HUDEP-2 (cell line): ENCODE results near the gene CCDC124.
"Not testable (repeated sequence)": the region's sequence is repeated elsewhere in the genome, so short reads cannot be mapped to it uniquely, and the experiment has no call there.

Source experiments
- DNase-seq, 76 experiments: peaks; one replicate each; lab custom pipeline; 2025; ENCODE audit not compliant: unreplicated experiment in 76 of 76; lab: John Stamatoyannopoulos, UW

The CCDC124 gene

DNA sequence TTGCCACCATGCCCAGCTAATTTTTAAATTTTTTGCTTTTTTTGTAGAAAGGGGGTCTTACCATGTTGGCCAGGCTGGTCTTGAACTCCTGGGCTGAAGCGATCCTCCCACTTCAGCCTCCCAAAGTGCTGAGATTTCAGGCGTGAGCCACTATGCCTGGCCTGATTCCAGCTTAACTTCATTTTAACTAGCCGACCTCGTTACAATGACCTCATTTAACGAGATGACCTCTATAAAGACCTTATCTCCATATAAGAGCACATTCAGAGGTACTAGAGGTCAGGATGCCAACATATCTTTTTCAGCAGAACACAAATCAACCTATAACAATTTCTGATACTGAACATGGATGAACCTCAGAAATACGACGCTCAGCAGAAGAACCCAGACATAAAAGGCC, 44.7 kb downstream of the CCDC124 start:
- DNase-seq: peak in 3 of 76 experiments; percentile 6 to 21 (median 11)

DNA sequence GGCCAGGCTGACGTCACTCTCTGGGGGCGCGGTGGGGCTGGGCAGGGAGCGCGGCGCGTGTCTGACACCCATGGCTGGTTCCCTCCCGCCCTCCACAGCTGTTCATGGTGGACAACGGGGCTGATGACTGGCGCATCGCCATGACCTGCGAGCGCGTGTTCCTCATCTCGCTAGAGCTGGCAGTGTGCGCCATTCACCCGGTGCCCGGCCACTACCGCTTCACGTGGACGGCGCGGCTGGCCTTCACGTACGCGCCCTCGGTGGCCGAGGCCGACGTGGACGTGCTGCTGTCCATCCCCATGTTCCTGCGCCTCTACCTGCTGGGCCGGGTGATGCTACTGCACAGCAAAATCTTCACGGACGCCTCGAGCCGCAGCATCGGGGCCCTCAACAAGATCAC, 48.8 kb downstream of the CCDC124 start:
- no peak for DNase-seq

DNA sequence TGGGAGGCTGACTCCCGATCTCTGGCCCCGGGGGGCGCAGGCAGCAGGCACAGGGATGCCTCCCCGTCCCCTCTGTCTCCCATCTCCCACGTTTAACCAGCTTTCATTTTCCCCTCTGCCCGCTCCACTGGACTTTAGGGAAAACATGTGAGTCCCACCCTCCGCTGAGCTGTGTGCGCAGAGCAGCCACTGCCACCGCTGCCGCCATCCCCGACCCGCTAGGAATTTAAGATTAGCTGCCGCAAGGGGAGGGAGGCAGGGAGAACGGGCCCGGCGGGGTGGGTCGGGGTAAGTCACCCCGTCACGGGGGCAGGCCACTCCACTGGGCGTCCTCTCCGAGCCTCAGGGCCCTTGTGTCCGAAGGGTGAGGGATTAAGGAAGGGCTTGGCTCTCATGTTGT, 49.6 kb downstream of the CCDC124 start:
- no peak for DNase-seq

DNA sequence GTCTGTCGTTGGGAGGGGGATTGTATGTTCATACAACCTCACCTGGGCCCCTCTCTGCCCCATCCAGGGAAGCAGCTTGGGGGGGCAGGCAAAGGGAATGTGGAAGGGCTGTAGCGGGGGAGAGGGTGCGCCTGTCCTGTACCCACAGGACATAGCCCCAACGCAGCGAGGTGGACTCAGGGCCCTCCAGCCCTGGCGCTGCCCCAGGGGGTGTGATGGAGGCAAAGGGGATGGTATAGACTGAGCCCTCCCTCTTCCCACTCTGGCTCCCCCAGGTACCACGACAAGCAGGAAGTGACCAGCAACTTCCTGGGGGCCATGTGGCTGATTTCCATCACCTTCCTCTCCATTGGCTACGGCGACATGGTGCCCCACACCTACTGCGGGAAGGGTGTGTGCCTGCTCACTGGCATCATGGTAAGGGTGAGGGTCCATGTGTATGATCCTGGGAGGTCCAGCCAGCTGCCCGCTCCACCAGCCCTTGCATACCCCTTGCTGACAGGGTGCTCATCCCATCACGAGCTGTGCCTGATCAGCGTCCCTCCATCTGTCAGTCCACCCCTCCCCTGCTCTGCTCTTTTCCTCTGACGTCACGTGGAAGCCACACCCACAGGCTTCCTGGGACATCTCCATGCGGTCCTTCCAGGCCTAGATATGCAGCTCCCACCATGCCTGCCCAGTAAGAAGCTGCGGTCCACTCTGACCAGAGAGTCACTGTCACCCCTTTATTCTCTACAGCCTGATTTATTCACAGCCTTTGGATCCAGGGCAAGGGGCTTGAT, 52.4 kb downstream of the CCDC124 start:
- DNase-seq: no peak

DNA sequence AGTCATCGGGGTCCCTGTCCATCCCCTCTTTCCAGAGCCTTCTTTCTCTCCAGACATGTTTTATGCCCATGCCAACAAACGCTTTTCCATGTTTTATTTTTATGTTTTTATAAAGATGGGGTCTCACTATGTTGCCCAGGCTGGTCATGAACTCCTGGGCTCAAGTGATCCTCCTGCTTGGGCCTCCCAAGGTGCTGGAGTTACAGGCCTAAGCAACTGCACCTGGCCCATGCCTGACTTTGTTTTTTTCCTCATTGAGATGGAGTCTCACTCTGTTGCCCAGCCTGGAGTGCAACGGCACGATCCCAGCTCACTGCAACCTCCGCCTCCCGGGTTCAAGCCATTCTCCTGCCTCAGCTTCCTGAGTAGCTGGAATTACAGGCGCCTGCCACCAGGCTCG, 53.8 kb downstream of the CCDC124 start:
- not testable (repeated sequence) for DNase-seq

DNA sequence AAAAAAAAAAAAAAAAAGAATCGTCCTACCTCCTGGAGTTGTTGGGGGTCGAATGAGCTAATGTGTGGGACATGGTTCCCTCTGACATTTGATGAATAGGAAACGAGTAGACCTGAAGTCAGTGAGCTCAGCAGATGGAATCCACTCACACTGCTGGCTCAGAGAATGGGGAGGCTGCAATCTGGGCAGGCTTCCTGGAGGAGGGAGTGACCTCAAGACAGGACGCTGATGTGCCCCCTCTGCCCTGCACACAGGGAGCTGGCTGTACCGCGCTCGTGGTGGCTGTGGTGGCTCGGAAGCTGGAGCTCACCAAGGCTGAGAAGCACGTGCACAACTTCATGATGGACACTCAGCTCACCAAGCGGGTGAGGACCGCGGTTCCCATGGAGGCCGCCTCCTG, 55.3 kb downstream of the CCDC124 start:
- no peak for DNase-seq

DNA sequence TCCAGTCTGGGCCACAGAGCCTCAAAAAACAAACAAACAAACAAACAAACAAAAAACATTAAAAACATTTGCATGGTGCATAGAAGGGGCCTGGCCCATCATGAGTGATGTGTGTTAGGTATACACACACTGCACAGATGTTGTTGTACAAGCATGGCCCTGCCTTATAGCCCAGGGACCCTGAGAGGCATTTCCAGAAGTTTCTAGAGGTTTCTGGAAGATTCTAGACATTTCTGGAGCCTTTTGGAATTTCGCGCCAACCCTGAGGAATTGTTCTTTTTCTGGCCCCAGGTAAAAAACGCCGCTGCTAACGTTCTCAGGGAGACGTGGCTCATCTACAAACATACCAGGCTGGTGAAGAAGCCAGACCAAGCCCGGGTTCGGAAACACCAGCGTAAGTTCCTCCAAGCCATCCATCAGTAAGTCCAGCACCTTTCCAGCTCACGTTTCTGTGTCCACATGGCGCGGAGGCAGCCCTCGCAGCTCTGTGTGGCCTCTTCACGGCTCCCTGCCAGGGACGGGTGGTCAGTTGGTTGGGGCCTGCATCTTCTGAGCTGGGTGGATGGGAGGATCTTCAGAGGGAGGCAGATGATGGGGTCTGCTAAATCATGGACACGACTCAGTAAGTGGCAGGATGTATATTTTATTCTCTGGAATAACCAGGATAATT, 56.7 kb downstream of the CCDC124 start:
- no peak for DNase-seq

DNA sequence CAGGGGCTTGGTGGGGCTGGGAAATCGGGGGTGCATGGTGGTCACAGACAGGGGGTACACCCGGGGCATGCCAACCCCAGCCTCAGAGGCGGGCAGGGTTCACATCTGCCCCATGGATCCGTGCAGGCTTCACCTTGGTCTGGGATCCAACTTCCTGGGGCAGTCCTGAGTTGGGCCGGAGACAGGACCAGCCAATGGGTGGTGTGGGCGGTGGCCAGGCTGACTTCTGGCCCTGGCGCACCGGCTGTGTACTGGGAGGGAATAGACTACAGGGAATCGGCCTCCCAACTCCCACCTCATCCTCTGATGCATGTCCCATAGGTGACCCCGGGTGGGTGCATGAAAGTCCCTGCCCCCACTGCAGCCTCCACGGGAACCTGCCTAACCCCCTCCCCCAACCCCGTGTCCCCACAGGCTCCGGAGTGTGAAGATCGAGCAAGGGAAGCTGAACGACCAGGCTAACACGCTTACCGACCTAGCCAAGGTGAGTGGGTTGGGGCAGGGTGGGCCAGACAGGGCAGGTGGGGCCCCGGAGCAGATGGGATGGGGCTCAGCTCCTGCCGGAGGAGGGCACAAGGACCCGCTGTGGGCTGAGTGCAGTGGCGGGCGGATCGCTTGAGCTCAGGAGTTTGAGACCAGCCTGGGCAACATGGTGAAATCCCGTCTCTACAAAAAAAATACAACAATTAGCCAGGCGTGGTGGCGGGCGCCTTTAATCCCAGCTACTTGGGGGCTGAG, 60.4 kb downstream of the CCDC124 start:
- DNase-seq: no peak
